ENCODE measurements around the gene CDK11B. TPM values are rescaled to one million over a fixed set of nuclear protein-coding genes. Genes with fewer than 3 reads are reported as not detected.

Gene CDK11B
- total RNA-seq, 1 donor from 2014 or later, result 29.7 TPM

DNA sequence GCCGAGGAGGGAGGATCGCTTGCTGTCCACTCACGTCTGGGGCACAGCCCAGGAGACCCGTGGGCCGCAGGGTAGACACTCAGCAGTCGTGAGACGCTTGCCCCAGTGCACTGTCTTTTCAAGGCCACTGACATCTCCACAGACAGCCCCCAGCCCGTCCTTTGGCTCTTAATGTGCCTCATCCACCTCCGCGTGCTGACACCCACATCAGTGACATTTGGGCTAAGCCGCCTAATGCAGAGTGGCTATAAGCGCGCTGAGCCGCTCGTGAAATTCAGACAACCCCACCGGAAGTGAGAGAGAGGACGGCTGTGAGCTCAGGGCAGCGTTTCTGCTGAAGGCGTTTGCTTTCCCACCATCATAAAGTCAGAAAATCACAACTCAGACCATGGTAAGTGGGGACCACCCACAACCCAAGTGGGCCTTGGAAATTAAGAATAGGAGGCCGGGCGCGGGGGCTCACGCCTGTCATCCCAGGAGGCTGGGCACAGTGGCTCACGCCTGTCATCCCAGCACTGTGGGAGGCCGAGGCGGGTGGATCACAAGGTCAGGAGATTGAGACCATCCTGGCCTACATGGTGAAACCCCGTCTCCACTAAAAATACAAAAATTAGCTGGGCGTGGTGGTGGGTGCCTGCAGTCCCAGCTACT is 25.4 kb upstream of the CDK11B start:
- no peak for TF ChIP-seq CTCF (IDR thresholded peaks at IDR 0.05)
- Mint-ChIP-seq H3K36me3 (ENCODE audit: unreplicated experiment) (peaks cover 11% of the 10 kb centered on the region), H3K4me3 (ENCODE audit: unreplicated experiment) (no peak overlapping the region), H3K27me3 (ENCODE audit: unreplicated experiment) (no peaks in the 10 kb centered on the region), H3K4me1 (ENCODE audit: unreplicated experiment) (peaks cover 38% of the 10 kb centered on the region), H3K27ac (ENCODE audit: unreplicated experiment) (peak overlapping the region; percentile 44), H3K9me3 (ENCODE audit: unreplicated experiment) (no peaks in the 10 kb centered on the region)
- DNase-seq (ENCODE audit: extremely low spot score, unreplicated experiment), result no peak

- no peak for TF ChIP-seq CTCF (IDR thresholded peaks at IDR 0.05)
- Mint-ChIP-seq H3K27ac (ENCODE audit: unreplicated experiment) (peak overlapping the region; percentile 18), H3K9me3 (ENCODE audit: unreplicated experiment) (no peaks in the 10 kb centered on the region), H3K36me3 (ENCODE audit: unreplicated experiment) (peaks cover 11% of the 10 kb centered on the region), H3K4me1 (ENCODE audit: unreplicated experiment) (peaks cover 39% of the 10 kb centered on the region), H3K27me3 (ENCODE audit: unreplicated experiment) (no peaks in the 10 kb centered on the region), H3K4me3 (ENCODE audit: unreplicated experiment) (no peak overlapping the region)
- no peak for DNase-seq (ENCODE audit: extremely low spot score, unreplicated experiment)
These were observed 24.5 kb upstream of the CDK11B start for GRCh38 chr1:1683104-1683905.

DNA sequence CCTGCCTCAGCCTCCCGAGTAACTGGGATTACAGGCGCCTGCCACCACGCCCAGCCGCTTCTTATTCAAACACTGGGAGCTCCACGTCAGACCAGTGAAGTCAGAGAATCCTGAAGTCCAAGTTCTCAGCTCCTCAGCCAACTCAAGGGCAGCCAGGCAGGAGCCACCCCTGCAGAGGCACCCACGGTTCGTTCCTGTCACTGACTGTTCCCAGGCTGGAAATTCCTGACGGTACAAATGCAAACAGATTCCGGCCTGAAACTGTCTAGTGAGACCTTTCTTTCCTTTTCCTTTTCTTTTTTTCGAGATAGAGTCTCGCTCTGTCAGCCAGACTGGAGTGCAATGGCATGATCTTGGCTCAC is 22.1 kb upstream of the CDK11B start:
- peaks cover 21% of the 10 kb centered on the region for H3K4me1 Mint-ChIP-seq (ENCODE audit: unreplicated experiment)
- DNase-seq (ENCODE audit: extremely low spot score, unreplicated experiment), result no peak
- H3K4me3 Mint-ChIP-seq (ENCODE audit: unreplicated experiment), result no peak overlapping the region
- H3K27me3 Mint-ChIP-seq (ENCODE audit: unreplicated experiment), result no peaks in the 10 kb centered on the region
- H3K36me3 Mint-ChIP-seq (ENCODE audit: unreplicated experiment), result peaks cover 4% of the 10 kb centered on the region
- no peak overlapping the region for H3K27ac Mint-ChIP-seq (ENCODE audit: unreplicated experiment)
- no peak for TF ChIP-seq CTCF (IDR thresholded peaks at IDR 0.05)
- H3K9me3 Mint-ChIP-seq (ENCODE audit: unreplicated experiment), result no peaks in the 10 kb centered on the region

GRCh38 chr1:1680031-1680911 is 21.5 kb upstream of the CDK11B start:
- Mint-ChIP-seq H3K27me3 (ENCODE audit: unreplicated experiment) (no peaks in the 10 kb centered on the region), H3K9me3 (ENCODE audit: unreplicated experiment) (no peaks in the 10 kb centered on the region), H3K36me3 (ENCODE audit: unreplicated experiment) (peaks cover 4% of the 10 kb centered on the region), H3K27ac (ENCODE audit: unreplicated experiment) (no peak overlapping the region), H3K4me1 (ENCODE audit: unreplicated experiment) (peaks cover 17% of the 10 kb centered on the region), H3K4me3 (ENCODE audit: unreplicated experiment) (no peak overlapping the region)
- DNase-seq (ENCODE audit: extremely low spot score, unreplicated experiment), result no peak
- TF ChIP-seq CTCF (IDR thresholded peaks at IDR 0.05), result no peak

Data from osteocyte (in vitro differentiated cells).